PC-9 (cell line): Measurements from ENCODE around the gene ZFP62. TPM values are rescaled to one million over a fixed set of nuclear protein-coding genes. Genes with fewer than 3 reads are reported as not detected.

Experiments
- BruUV-seq: library from RNA; stranded (reverse); fragments of 400-500 nt; replicated peaks from 2 replicates; lab custom pipeline; 2021; lab: Mats Ljungman, UMichigan
- CTCF ChIA-PET: fragments of 300-600 bp; sonication (Branson Sonifier 250); formaldehyde crosslinking; loops from one replicate; lab custom pipeline; 2022; ENCODE audit warnings: antibody characterized with exemption; lab: Charles Lee
- POLR2A ChIA-PET: fragments of 300-600 bp; sonication (Branson Sonifier 250); formaldehyde crosslinking; loops from one replicate; lab custom pipeline; 2022; ENCODE audit warnings: antibody characterized with exemption; ENCODE audit not compliant: unreplicated experiment; lab: Charles Lee
- DNase-seq, 2 experiments: peaks; one replicate each; pipeline versions ENCODE4 v3.0.0 to v3.0.0-alpha.2; 2015 to 2022; ENCODE audit warnings: mixed read lengths in 1 of 2
- H2AFZ ChIP-seq: fragments of 200-600 bp; sonication (generic); 2 replicates; pipeline ENCODE4 v1.8.1; 2017; ENCODE audit warnings: antibody characterized with exemption
- H3F3A ChIP-seq: fragments of 200-600 bp; sonication (generic); 2 replicates; pipeline ENCODE4 v1.8.1; 2017; ENCODE audit warnings: antibody characterized with exemption, mild to moderate bottlenecking, low read depth; ENCODE audit not compliant: insufficient read depth
- H3K27ac ChIP-seq: fragments of 200-600 bp; sonication (generic); 2 replicates; pipeline ENCODE4 v1.6.1; 2016; ENCODE audit warnings: mixed run types
- H3K27me3 ChIP-seq: fragments of 200-600 bp; sonication (generic); 2 replicates; pipeline ENCODE4 v1.6.1; 2016; ENCODE audit warnings: low read depth, mixed run types; ENCODE audit not compliant: insufficient read depth
- H3K36me3 ChIP-seq: fragments of 200-600 bp; sonication (generic); 2 replicates; pipeline ENCODE4 v1.6.1; 2016; ENCODE audit warnings: low read depth, mixed run types
- H3K4me1 ChIP-seq: fragments of 200-600 bp; sonication (generic); replicated peaks from 2 replicates; pipeline ENCODE4 v1.6.1; 2016; ENCODE audit warnings: mixed run types; ENCODE audit not compliant: insufficient read depth
- H3K4me2 ChIP-seq: fragments of 200-600 bp; sonication (generic); 2 replicates; pipeline ENCODE4 v1.6.1; 2017; ENCODE audit warnings: mixed run types
- H3K4me3 ChIP-seq: fragments of 200-600 bp; sonication (generic); 2 replicates; pipeline ENCODE4 v1.6.1; 2016; ENCODE audit warnings: mixed run types
- H3K79me2 ChIP-seq: fragments of 200-600 bp; sonication (generic); 2 replicates; pipeline ENCODE4 v1.6.1; 2017; ENCODE audit warnings: low read depth, mixed run types
- H3K9me2 ChIP-seq: fragments of 200-600 bp; sonication (generic); 2 replicates; pipeline ENCODE4 v1.8.1; 2017; ENCODE audit warnings: mild to moderate bottlenecking; ENCODE audit not compliant: insufficient read depth
- H3K9me3 ChIP-seq: fragments of 200-600 bp; sonication (generic); 2 replicates; pipeline ENCODE4 v1.8.1; 2016; ENCODE audit warnings: low read depth; ENCODE audit not compliant: insufficient read depth
- H4K20me1 ChIP-seq: fragments of 200-600 bp; sonication (generic); 2 replicates; pipeline ENCODE4 v1.8.1; 2017; ENCODE audit not compliant: insufficient read depth
- EZH2 ChIP-seq: fragments of 200-600 bp; sonication (generic); IDR thresholded peaks from 2 replicates; pipeline ENCODE4 v1.8.0; 2017; ENCODE audit warnings: antibody characterized with exemption, low read depth
- intact Hi-C: fragments of 100-400 bp; cut with micrococcal nuclease; formaldehyde crosslinking; loops from one replicate; pipeline ENCODE4 v1.10.0; 2022; ENCODE audit not compliant: unreplicated experiment
- total RNA-seq: library from RNA; stranded (reverse); gene quantifications from 2 replicates; pipeline ENCODE4 v1.2.3, GENCODE V29; 2021
- TF ChIP-seq, protein P1 (sequence below): fragments of 200-600 bp; sonication (generic); conservative IDR thresholded peaks from 2 replicates; pipeline ENCODE4 v1.6.1; 2017; ENCODE audit warnings: mixed run types, antibody characterized with exemption, mild to moderate bottlenecking, moderate library complexity

Gene ZFP62
- total RNA-seq, 1 experiment from 2014 or later = 57.3 TPM

- H4K20me1 ChIP-seq = no peaks in the 10 kb centered on the region
- CTCF ChIA-PET = no interaction called here
- no peaks in the 10 kb centered on the region for H3K36me3 ChIP-seq
- H3K79me2 ChIP-seq = no peaks in the 10 kb centered on the region
- no peaks in the 10 kb centered on the region; the same call in 1 of the 2 replicates for H3K9me3 ChIP-seq
- TF ChIP-seq, protein P1, sequence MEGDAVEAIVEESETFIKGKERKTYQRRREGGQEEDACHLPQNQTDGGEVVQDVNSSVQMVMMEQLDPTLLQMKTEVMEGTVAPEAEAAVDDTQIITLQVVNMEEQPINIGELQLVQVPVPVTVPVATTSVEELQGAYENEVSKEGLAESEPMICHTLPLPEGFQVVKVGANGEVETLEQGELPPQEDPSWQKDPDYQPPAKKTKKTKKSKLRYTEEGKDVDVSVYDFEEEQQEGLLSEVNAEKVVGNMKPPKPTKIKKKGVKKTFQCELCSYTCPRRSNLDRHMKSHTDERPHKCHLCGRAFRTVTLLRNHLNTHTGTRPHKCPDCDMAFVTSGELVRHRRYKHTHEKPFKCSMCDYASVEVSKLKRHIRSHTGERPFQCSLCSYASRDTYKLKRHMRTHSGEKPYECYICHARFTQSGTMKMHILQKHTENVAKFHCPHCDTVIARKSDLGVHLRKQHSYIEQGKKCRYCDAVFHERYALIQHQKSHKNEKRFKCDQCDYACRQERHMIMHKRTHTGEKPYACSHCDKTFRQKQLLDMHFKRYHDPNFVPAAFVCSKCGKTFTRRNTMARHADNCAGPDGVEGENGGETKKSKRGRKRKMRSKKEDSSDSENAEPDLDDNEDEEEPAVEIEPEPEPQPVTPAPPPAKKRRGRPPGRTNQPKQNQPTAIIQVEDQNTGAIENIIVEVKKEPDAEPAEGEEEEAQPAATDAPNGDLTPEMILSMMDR = no peak
- no peak for TF ChIP-seq EZH2
- H3K27me3 ChIP-seq = no peaks in the 10 kb centered on the region
- H3F3A ChIP-seq = no peaks in the 10 kb centered on the region
- no peak overlapping the region for H3K4me3 ChIP-seq
- intact Hi-C loops = loop anchor here (1.0 to 2.0 kb wide), 3 partner anchors 85 to 313 kb away; no protein-coding TSS in a partner anchor
- H3K9me2 ChIP-seq = no peaks in the 10 kb centered on the region
- POLR2A ChIA-PET = no interaction called here
- no peak overlapping the region for H2AFZ ChIP-seq
- no peak for DNase-seq
- no peak overlapping the region for H3K4me2 ChIP-seq
- no peaks in the 10 kb centered on the region for H3K4me1 ChIP-seq
- no TSS peak for BruUV-seq
- no peak overlapping the region for H3K27ac ChIP-seq
These were observed 8.5 kb upstream of the ZFP62 start for GRCh38 chr5:180869587-180869986.

DNA sequence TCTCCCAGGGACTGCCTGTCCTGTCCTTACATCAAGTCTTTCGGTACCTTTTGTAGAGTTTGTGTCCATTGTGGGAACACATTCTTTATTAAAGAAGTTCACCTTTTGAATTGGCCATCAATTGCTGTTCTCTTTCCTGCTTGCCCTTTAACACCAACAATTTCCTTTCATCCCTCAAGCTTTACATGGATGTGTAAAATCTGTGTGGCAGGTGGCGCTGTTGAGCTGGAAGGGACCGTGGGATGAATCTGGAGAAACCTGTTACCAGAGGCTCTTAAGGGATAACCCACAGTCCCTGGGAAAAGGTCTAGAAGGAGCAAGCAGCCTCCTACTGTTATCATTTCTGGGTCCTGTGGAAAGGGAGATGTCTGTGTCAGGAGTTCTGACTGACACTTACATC is 7.9 kb upstream of the ZFP62 start:
- H3K36me3 ChIP-seq = no peaks in the 10 kb centered on the region
- peak; percentile 69 to 88 for DNase-seq
- CTCF ChIA-PET = interaction anchor here (0.6 kb wide), 2 partner anchors 196 to 366 kb away, joined by 3 read pairs; no protein-coding TSS in a partner anchor
- no peaks in the 10 kb centered on the region for H3K27me3 ChIP-seq
- intact Hi-C loops = loop anchor here (1.0 to 2.0 kb wide), 3 partner anchors 85 to 314 kb away; no protein-coding TSS in a partner anchor
- H3K79me2 ChIP-seq = no peaks in the 10 kb centered on the region
- H3K4me1 ChIP-seq = no peaks in the 10 kb centered on the region
- POLR2A ChIA-PET = no interaction called here
- H4K20me1 ChIP-seq = no peaks in the 10 kb centered on the region
- no TSS peak for BruUV-seq
- H3K4me2 ChIP-seq = no peak overlapping the region
- H3K27ac ChIP-seq = no peak overlapping the region
- no peaks in the 10 kb centered on the region for H3K9me2 ChIP-seq
- H3F3A ChIP-seq = no peaks in the 10 kb centered on the region
- H2AFZ ChIP-seq = no peak overlapping the region
- TF ChIP-seq EZH2 = no peak
- TF ChIP-seq, protein P1 = peak; percentile 91
- no peak overlapping the region for H3K4me3 ChIP-seq
- no peaks in the 10 kb centered on the region; the same call in 1 of the 2 replicates for H3K9me3 ChIP-seq

DNA sequence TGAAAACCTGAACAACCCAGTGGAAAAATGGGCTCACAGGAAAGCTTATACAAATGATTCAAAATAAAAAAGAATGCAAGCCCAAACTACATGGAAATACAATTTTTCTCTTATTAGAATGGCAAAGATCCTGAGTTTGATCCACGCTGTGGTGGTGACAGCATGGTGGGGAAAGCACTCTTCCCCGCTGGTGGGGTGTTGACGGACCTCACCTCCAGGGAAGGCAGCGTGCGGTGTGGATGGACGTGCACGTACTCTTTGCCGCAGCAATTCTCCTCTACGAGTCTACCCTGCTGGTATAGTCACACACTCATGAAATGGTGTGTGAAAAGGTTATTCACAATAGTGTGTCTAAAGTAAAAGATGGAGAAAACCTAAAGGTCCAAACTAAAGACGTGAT is 5.9 kb upstream of the ZFP62 start:
- H3K4me1 ChIP-seq = 0 out of 2 replicates have a peak, but pooled peaks cover under 1% of the 10 kb centered on the region
- H3K79me2 ChIP-seq = no peaks in the 10 kb centered on the region
- TF ChIP-seq, protein P1 = no peak
- TF ChIP-seq EZH2 = no peak
- no TSS peak for BruUV-seq
- no peaks in the 10 kb centered on the region for H3K36me3 ChIP-seq
- no peak overlapping the region for H2AFZ ChIP-seq
- H3K9me3 ChIP-seq = no peaks in the 10 kb centered on the region; the same call in 1 of the 2 replicates
- H3K27ac ChIP-seq = no peak overlapping the region
- no peaks in the 10 kb centered on the region for H3K9me2 ChIP-seq
- H4K20me1 ChIP-seq = no peaks in the 10 kb centered on the region
- ChIA-PET POLR2A (no interaction called here), CTCF (interaction anchor here (0.6 kb wide), 1 partner anchor 677 kb away, joined by 3 read pairs; no protein-coding TSS in a partner anchor)
- no peak overlapping the region for H3K4me2 ChIP-seq
- no peak for DNase-seq
- H3F3A ChIP-seq = peaks cover 6% of the 10 kb centered on the region
- no peaks in the 10 kb centered on the region for H3K27me3 ChIP-seq
- intact Hi-C loops = no loop called here
- H3K4me3 ChIP-seq = no peak overlapping the region
